Gastroesophageal sphincter (tissue), 4 donors: Measurements from ENCODE around the gene STMP1. TPM values are rescaled to one million over a fixed set of nuclear protein-coding genes. Genes with fewer than 3 reads are reported as not detected.

Experiments
- ATAC-seq: fragments of 150-250 bp; one replicate; pipeline ENCODE4 v1.9.1; 2016; ENCODE audit warnings: mild to moderate bottlenecking, moderate library complexity
- H3K27ac ChIP-seq, 4 donors: fragments of 200-600 bp; sonication (generic) in 3 of 4; 1 replicate in 3 of 4; 2 replicates in 1 of 4; pipeline ENCODE4 v1.5.1; 2016 to 2019
- H3K27me3 ChIP-seq: fragments of 200-600 bp; sonication (generic); one replicate; pipeline ENCODE4 v1.5.1; 2019
- H3K36me3 ChIP-seq, 2 donors: fragments of 200-600 bp; sonication (generic); one replicate each; pipeline ENCODE4 v1.5.1; 2019; ENCODE audit warnings: control low read depth in 1 of 2
- H3K4me1 ChIP-seq, 3 donors: fragments of 200-600 bp; sonication (generic); 1 replicate in 2 of 3; 2 replicates in 1 of 3; pipeline ENCODE4 v1.5.1; 2016 to 2019; ENCODE audit warnings: control low read depth in 2 of 3
- H3K4me3 ChIP-seq, 2 donors: fragments of 200-600 bp; sonication (generic); one replicate each; pipeline ENCODE4 v1.5.1; 2019; ENCODE audit warnings: mild to moderate bottlenecking in 1 of 2, moderate library complexity in 1 of 2
- H3K9me3 ChIP-seq, 3 donors: fragments of 200-600 bp; sonication (generic); one replicate each; pipeline ENCODE4 v1.5.1; 2017 to 2019; ENCODE audit warnings: control low read depth in 2 of 3
- CTCF ChIP-seq, 4 experiments: fragments of 200-600 bp in 2 of 4; fragments of 450-650 bp in 2 of 4; sonication (generic) in 1 of 4; IDR thresholded peaks; one replicate each; pipeline ENCODE4 v1.5.1; 2017 to 2019; ENCODE audit warnings: antibody characterized with exemption in 4 of 4, mild to moderate bottlenecking in 2 of 4, moderate library complexity in 2 of 4
- EP300 ChIP-seq: sonication (generic); formaldehyde crosslinking; IDR thresholded peaks from one replicate; pipeline ENCODE4 v1.6.1; 2017; ENCODE audit warnings: antibody characterized with exemption, mild to moderate bottlenecking
- POLR2A ChIP-seq, 2 donors: fragments of 450-650 bp; IDR thresholded peaks; one replicate each; pipeline ENCODE4 v1.6.1; 2017; ENCODE audit warnings: antibody characterized with exemption in 2 of 2, mild to moderate bottlenecking in 2 of 2, moderate library complexity in 1 of 2
- POLR2AphosphoS5 ChIP-seq: sonication (generic); formaldehyde crosslinking; IDR thresholded peaks from one replicate; pipeline ENCODE4 v1.6.1; 2017; ENCODE audit warnings: antibody characterized with exemption
- WGBS, 2 donors: methylation state at CpG; one replicate each; pipeline ENCODE4 v1.1.5; 2018; ENCODE audit warnings: low coverage in 1 of 2; 5-methylcytosine and 5-hydroxymethylcytosine counted together
- total RNA-seq, 4 donors: library from RNA; depleted of rRNA; stranded (reverse); fragments of >200 nt; gene quantifications; one replicate each; pipeline ENCODE4 v1.1.0, GENCODE V29; 2016

STMP1 gene
- total RNA-seq, 4 donors from 2014 or later = 6.5 to 17.4 (median 11.9) TPM

GRCh38 chr7:135678612-135679575, 16.6 kb downstream of the STMP1 start:
- TF ChIP-seq EP300 (no peak), POLR2AphosphoS5 (peak; percentile 84)
- no peaks in the 10 kb centered on the region for H3K27me3 ChIP-seq
- no peak overlapping the region for H3K4me3 ChIP-seq
- WGBS, 2 donors = 22 to 67% methylated on average over 3 to 4 of the region's 4 CpGs
- peak overlapping the region in 2 of 4 donors; percentile 20 to 28 for H3K27ac ChIP-seq
- peak; percentile 63 for ATAC-seq
- H3K36me3 ChIP-seq = peaks cover 0 to 41% of the 10 kb centered on the region in 2 donors
- peaks cover 5 to 40% (median 7%) of the 10 kb centered on the region in 3 donors for H3K4me1 ChIP-seq
- H3K9me3 ChIP-seq = no peaks in the 10 kb centered on the region

- no peak for ATAC-seq
- Histone ChIP-seq H3K36me3 (peaks cover 0 to 25% of the 10 kb centered on the region in 2 donors), H3K27me3 (no peaks in the 10 kb centered on the region), H3K4me3 (no peak overlapping the region), H3K27ac (peak overlapping the region in 1 of 4 donors; percentile 23), H3K9me3 (no peaks in the 10 kb centered on the region), H3K4me1 (peaks cover 5 to 46% (median 7%) of the 10 kb centered on the region in 3 donors)
- 46 to 55% methylated on average over 3 to 4 of the region's 5 CpGs for WGBS, 2 donors
- TF ChIP-seq POLR2AphosphoS5 = no peak
- TF ChIP-seq POLR2A (IDR thresholded peaks at IDR 0.05) = no peak
- no peak for TF ChIP-seq EP300
- no peak for TF ChIP-seq CTCF (IDR thresholded peaks at IDR 0.05)
Measured at GRCh38 chr7:135681762-135682161, 19.4 kb downstream of the STMP1 start.

GRCh38 chr7:135682191-135682590, 19.9 kb downstream of the STMP1 start:
- no peaks in the 10 kb centered on the region for H3K27me3 ChIP-seq
- WGBS, 2 donors = 41 to 95% methylated on average over 3 of the region's 3 CpGs
- no peak for ATAC-seq
- peaks cover 5 to 46% (median 7%) of the 10 kb centered on the region in 3 donors for H3K4me1 ChIP-seq
- no peak overlapping the region for H3K4me3 ChIP-seq
- H3K36me3 ChIP-seq = peaks cover 0 to 26% of the 10 kb centered on the region in 2 donors
- peak overlapping the region in 1 of 4 donors; percentile 23 for H3K27ac ChIP-seq
- H3K9me3 ChIP-seq = no peaks in the 10 kb centered on the region
- no peak for TF ChIP-seq CTCF (IDR thresholded peaks at IDR 0.05)
- TF ChIP-seq POLR2AphosphoS5 = peak; percentile 7

- WGBS, 2 donors = 90% methylated on average over 2 to 3 of the region's 3 CpGs
- ATAC-seq = no peak
- Histone ChIP-seq H3K4me1 (peaks cover 1 to 36% (median 2%) of the 10 kb centered on the region in 3 donors), H3K27me3 (no peaks in the 10 kb centered on the region), H3K4me3 (no peak overlapping the region), H3K9me3 (no peaks in the 10 kb centered on the region), H3K36me3 (peaks cover 0 to 28% of the 10 kb centered on the region in 2 donors), H3K27ac (no peak overlapping the region)
- TF ChIP-seq CTCF (IDR thresholded peaks at IDR 0.05) = no peak
- no peak for TF ChIP-seq POLR2AphosphoS5
- no peak for TF ChIP-seq EP300
- TF ChIP-seq POLR2A (IDR thresholded peaks at IDR 0.05) = no peak
Measured at GRCh38 chr7:135683609-135684008, 21.3 kb downstream of the STMP1 start.

GRCh38 chr7:135684136-135684535, 21.8 kb downstream of the STMP1 start:
- TF ChIP-seq EP300 (no peak), POLR2A (IDR thresholded peaks at IDR 0.05) (no peak), POLR2AphosphoS5 (no peak), CTCF (IDR thresholded peaks at IDR 0.05) (no peak)
- Histone ChIP-seq H3K4me3 (no peak overlapping the region), H3K4me1 (peaks cover 0 to 31% (median 0%) of the 10 kb centered on the region in 3 donors), H3K36me3 (peaks cover 0 to 34% of the 10 kb centered on the region in 2 donors), H3K27me3 (no peaks in the 10 kb centered on the region), H3K9me3 (no peaks in the 10 kb centered on the region), H3K27ac (no peak overlapping the region)
- no peak for ATAC-seq
- WGBS, 2 donors = 24 to 37% methylated on average over 2 to 3 of the region's 3 CpGs
